Measurements from ENCODE around the gene DIAPH3.

DNA sequence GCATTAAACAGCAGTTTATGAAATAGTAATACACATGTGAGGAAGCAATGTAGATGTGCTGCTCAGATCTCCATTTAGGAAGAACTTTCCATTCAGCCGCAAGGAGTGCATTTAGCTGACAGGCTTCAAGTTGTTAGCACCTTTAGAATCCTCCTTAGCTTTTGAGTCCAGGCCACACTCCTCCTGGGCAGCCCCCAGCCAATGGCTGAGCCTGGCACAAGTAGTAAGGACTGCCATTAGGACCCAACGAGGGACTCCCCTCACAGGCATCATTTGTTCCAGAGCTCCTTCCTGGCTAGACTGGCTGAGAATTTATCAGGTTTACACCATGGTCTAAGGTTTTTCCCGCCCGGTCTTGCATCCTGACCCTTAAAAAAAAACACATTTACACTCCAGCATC, 201.4 kb downstream of the DIAPH3 start:
- TF ChIP-seq, protein P1, sequence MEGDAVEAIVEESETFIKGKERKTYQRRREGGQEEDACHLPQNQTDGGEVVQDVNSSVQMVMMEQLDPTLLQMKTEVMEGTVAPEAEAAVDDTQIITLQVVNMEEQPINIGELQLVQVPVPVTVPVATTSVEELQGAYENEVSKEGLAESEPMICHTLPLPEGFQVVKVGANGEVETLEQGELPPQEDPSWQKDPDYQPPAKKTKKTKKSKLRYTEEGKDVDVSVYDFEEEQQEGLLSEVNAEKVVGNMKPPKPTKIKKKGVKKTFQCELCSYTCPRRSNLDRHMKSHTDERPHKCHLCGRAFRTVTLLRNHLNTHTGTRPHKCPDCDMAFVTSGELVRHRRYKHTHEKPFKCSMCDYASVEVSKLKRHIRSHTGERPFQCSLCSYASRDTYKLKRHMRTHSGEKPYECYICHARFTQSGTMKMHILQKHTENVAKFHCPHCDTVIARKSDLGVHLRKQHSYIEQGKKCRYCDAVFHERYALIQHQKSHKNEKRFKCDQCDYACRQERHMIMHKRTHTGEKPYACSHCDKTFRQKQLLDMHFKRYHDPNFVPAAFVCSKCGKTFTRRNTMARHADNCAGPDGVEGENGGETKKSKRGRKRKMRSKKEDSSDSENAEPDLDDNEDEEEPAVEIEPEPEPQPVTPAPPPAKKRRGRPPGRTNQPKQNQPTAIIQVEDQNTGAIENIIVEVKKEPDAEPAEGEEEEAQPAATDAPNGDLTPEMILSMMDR (IDR thresholded peaks at IDR 0.05) = no peak
- no peak for TF ChIP-seq POLR2A (IDR thresholded peaks at IDR 0.05)

Data from lower leg skin (tissue), 3 donors.